Neutrophil (primary cell): ENCODE data around the gene KDM1B.
"Not testable (repeated sequence)": the region's sequence is repeated elsewhere in the genome, so short reads cannot be mapped to it uniquely, and the experiment has no call there.

Experiments used
- H3K27ac ChIP-seq: fragments of 200-600 bp; sonication (generic); 2 replicates; pipeline ENCODE4 v1.5.1; 2016; ENCODE audit warnings: mild to moderate bottlenecking, moderate library complexity
- H3K27me3 ChIP-seq: fragments of 200-600 bp; sonication (generic); 2 replicates; pipeline ENCODE4 v1.6.0; 2016; ENCODE audit warnings: mild to moderate bottlenecking
- H3K36me3 ChIP-seq: fragments of 200-600 bp; sonication (generic); 2 replicates; pipeline ENCODE4 v1.5.1; 2017
- H3K4me1 ChIP-seq, 2 experiments: fragments of 200-600 bp in 1 of 2; sonication (generic) in 1 of 2; 1 replicate in 1 of 2; 2 replicates in 1 of 2; pipeline versions ENCODE4 v1.5.1 to v1.6.1; 2013 to 2016; ENCODE audit warnings: low read depth in 1 of 2, low read length in 1 of 2, mild to moderate bottlenecking in 1 of 2, moderate library complexity in 1 of 2; ENCODE audit not compliant: control insufficient read depth in 1 of 2, insufficient read depth in 1 of 2
- H3K4me3 ChIP-seq, 2 experiments: fragments of 200-600 bp in 1 of 2; sonication (generic) in 1 of 2; 1 replicate in 1 of 2; 2 replicates in 1 of 2; pipeline ENCODE4 v1.5.1; 2013 to 2016; ENCODE audit warnings: low read depth in 1 of 2, low read length in 1 of 2, mild to moderate bottlenecking in 1 of 2, moderate library complexity in 1 of 2
- H3K9me3 ChIP-seq: fragments of 200-600 bp; sonication (generic); 2 replicates; pipeline ENCODE4 v1.5.1; 2016
- TF ChIP-seq, protein P1 (sequence below): fragments of 200-600 bp; sonication (generic); IDR thresholded peaks from 2 replicates; pipeline ENCODE4 v1.5.1; 2016; ENCODE audit warnings: antibody characterized with exemption

The KDM1B gene

DNA sequence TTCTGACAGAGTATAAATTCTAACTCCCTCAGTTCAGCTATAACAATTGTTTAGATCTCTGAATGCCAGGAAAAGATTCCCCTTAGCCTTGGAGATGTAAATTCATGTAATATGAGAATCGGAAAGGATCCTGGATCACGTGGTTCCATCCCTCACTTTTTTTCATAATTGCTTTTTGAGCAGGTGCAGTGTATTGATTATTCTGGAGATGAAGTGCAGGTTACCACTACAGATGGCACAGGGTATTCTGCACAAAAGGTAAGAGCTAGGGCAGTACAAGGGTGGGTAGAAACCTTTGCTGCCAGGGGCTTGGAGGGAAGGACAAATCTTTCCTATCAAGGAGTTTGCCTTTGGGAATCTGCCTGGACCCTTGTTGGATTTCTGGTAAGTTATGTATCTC lies 52.7 kb downstream of the KDM1B start:
- peaks cover 96% of the 10 kb centered on the region for H3K36me3 ChIP-seq
- H3K27ac ChIP-seq, result no peak overlapping the region
- no peaks in the 10 kb centered on the region for H3K4me1 ChIP-seq
- H3K27me3 ChIP-seq, result no peaks in the 10 kb centered on the region
- H3K9me3 ChIP-seq, result no peaks in the 10 kb centered on the region
- TF ChIP-seq, protein P1, sequence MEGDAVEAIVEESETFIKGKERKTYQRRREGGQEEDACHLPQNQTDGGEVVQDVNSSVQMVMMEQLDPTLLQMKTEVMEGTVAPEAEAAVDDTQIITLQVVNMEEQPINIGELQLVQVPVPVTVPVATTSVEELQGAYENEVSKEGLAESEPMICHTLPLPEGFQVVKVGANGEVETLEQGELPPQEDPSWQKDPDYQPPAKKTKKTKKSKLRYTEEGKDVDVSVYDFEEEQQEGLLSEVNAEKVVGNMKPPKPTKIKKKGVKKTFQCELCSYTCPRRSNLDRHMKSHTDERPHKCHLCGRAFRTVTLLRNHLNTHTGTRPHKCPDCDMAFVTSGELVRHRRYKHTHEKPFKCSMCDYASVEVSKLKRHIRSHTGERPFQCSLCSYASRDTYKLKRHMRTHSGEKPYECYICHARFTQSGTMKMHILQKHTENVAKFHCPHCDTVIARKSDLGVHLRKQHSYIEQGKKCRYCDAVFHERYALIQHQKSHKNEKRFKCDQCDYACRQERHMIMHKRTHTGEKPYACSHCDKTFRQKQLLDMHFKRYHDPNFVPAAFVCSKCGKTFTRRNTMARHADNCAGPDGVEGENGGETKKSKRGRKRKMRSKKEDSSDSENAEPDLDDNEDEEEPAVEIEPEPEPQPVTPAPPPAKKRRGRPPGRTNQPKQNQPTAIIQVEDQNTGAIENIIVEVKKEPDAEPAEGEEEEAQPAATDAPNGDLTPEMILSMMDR, result no peak
- no peak overlapping the region for H3K4me3 ChIP-seq

DNA sequence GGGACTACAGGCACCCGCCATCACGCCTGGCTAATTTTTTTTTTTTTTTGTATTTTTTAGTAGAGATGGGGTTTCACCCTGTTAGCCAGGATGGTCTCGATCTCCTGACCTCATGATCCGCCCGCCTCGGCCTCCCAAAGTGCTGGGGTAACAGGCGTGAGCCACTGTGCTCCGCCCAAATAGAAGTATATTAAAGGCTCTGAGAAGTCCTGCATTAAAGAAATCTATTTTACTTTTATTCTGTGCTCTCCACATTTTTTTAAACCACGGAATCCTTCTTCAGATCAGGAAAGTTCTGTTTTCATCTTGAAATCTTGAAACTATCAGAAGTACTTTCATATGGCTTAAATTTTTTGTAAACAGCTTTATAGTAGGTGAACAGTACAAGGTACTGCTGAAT lies 53.6 kb downstream of the KDM1B start:
- not testable (repeated sequence) for H3K27ac ChIP-seq, H3K4me1 ChIP-seq, H3K27me3 ChIP-seq, H3K4me3 ChIP-seq, H3K9me3 ChIP-seq
- peaks cover 96% of the 10 kb centered on the region for H3K36me3 ChIP-seq

DNA sequence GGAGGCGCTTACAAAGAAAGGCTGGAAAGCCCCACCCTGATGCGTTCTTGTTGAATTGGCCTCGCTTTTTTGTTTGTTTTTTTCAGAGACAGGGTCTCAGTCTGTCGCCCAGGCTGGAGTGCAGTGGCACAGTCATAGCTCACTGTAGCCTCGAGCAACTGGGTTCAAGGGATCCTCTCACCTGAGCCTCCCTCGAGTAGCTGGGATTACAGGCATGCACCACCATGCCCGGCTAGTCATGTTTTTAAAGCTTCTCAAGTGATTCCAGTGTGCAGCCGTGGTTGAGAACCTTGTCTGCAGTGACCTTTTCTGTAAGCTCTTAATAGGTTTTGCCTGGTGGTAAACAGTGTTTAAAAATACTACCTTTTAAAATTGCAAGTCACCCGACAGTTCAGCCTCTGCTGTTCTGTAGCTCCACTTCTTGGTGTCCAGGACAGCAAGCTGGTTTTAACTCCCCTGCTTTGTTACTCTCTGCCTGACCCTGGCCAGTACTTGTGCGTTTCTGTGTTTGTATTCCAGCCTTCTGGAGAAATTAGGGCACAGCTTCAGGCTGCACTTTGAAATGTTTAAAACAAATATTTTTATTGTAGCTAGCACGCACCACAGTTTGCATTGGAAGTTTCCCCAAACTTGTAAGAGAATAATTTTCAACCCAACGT lies 54.4 kb downstream of the KDM1B start:
- H3K4me3 ChIP-seq, result no peak overlapping the region
- H3K27ac ChIP-seq, result no peak overlapping the region
- peaks cover 3 to 13% of the 10 kb centered on the region in 2 experiments for H3K4me1 ChIP-seq
- TF ChIP-seq, protein P1, result no peak
- no peaks in the 10 kb centered on the region for H3K9me3 ChIP-seq
- no peaks in the 10 kb centered on the region for H3K27me3 ChIP-seq
- H3K36me3 ChIP-seq, result peaks cover 93% of the 10 kb centered on the region

DNA sequence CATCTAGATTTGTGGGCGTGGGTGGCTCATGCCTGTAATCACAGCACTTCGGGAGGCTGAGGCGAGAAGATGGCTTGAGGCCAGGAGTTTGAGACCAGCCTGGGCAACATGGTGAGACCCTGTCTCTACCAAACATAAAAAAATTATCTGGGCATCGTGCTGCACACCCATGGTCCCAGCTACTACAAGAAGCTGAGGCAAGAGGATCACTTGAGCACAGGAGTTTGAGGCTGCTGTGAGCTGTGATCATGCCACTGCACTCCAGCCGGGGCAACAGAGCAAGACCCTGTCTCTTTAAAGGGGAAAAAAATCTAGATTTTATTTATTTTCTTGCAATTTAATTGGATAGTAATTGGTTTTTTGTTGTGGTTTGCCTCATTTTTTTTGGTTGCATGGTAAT lies 55.5 kb downstream of the KDM1B start:
- TF ChIP-seq, protein P1, result no peak
- Histone ChIP-seq H3K36me3 (peaks cover 89% of the 10 kb centered on the region), H3K4me1 (peaks cover 13 to 23% of the 10 kb centered on the region in 2 experiments), H3K27me3 (no peaks in the 10 kb centered on the region), H3K27ac (no peak overlapping the region), H3K9me3 (no peaks in the 10 kb centered on the region), H3K4me3 (no peak overlapping the region)

DNA sequence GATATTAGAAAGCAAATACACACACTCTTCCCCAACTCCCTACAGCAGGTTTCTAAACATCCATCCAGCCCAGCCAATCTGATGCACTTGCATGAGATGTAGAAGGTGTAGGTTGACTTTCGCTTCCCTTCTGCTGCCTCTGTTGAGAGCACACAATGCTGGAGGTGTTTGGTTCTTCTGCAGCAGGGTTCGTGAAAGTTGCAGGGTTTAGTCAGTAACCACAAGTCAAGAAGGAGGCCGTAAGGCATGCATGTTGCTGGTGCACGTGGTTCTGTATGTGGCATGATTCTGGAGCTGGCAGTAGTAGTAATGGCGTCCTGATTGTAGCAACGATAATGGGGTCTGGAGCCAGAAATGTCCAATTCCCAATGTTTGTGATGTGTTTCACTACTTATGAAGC lies 56.1 kb downstream of the KDM1B start:
- Histone ChIP-seq H3K36me3 (peaks cover 87% of the 10 kb centered on the region), H3K4me3 (no peak overlapping the region), H3K27me3 (no peaks in the 10 kb centered on the region), H3K27ac (no peak overlapping the region), H3K9me3 (no peaks in the 10 kb centered on the region), H3K4me1 (peaks cover 20 to 30% of the 10 kb centered on the region in 2 experiments)
- TF ChIP-seq, protein P1, result no peak

DNA sequence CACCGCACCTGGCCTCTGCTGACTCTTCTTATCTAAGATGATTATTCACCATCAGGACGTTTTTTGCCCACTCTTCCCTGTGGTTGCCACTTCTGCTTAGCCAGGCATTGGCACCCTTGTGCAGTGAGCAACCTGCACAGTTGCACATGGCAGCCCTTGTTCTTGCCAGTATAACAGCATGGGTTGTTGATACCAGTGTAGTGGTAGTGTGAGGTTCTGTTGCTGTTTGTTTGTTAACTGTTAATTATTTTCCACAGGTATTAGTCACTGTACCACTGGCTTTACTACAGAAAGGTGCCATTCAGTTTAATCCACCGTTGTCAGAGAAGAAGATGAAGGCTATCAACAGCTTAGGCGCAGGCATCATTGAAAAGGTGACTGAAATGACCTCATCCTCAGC lies 57.0 kb downstream of the KDM1B start:
- peaks cover 21 to 31% of the 10 kb centered on the region in 2 experiments for H3K4me1 ChIP-seq
- no peaks in the 10 kb centered on the region for H3K27me3 ChIP-seq
- no peaks in the 10 kb centered on the region for H3K9me3 ChIP-seq
- no peak overlapping the region for H3K27ac ChIP-seq
- no peak overlapping the region for H3K4me3 ChIP-seq
- TF ChIP-seq, protein P1, result no peak
- peaks cover 87% of the 10 kb centered on the region for H3K36me3 ChIP-seq
